Coronary artery (tissue), 2 donors: Measurements from ENCODE around the gene BRF1.
"Not testable (repeated sequence)": the region's sequence is repeated elsewhere in the genome, so short reads cannot be mapped to it uniquely, and the experiment has no call there.

ENCODE experiments used
- DNase-seq: peaks from one replicate; pipeline ENCODE4 v3.0.0-alpha.2; 2017; ENCODE audit warnings: low spot score
- H3K27ac ChIP-seq, 2 donors: fragments of 200-600 bp; sonication (generic); one replicate each; pipeline ENCODE4 v1.5.1; 2016 to 2019
- H3K4me3 ChIP-seq: fragments of 200-600 bp; sonication (generic); 2 replicates; pipeline ENCODE4 v1.5.1; 2016; ENCODE audit warnings: mild to moderate bottlenecking, moderate library complexity
- TF ChIP-seq, protein P1 (sequence below): fragments of 200-600 bp; sonication (generic); IDR thresholded peaks from one replicate; pipeline ENCODE4 v1.5.1; 2019; ENCODE audit warnings: antibody characterized with exemption

Gene BRF1

DNA sequence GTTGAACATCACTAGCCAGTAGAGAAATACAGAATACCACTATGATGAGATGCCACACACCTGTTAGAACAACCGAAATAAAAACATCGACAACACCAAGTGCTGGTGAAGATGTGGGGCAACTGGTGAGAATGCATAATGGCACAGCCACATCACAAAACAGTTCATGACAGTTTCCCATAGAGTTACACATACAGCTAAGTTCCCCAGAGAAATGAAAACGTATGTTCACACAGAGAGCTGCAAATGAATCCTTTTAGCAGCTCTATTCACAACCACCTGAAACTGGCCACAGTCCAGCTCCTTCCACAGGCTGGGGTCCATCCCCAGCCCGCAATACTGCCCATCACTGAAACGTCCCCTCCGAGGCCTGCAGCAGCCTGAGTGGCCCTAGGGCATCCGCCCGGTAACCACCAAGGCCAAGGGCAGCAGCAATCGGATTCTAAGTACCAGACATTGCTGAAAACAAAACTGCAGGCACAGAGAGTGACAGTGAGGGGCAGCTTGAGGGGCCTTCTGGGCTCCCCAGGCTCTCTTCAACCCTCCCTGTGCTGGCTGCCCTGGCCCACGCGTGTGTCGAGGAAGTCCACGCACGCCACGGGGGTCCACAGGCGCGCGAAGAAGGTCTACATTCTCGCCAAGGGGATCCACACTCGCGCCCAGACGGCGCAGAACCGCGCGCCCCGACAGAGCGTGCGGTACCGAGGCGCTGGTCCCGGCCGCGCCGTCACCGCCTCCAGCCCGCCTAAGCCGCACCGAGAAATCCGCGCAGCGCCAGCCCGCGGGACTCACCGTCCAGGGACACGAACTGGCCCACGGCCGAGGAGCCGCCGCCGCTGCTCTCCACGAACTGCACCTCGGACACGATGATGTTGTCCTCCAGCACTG, 903 bp downstream of the BRF1 start:
- no peak for DNase-seq
- H3K4me3 ChIP-seq, result peak overlapping the region; percentile 83
- peak overlapping the region; percentile 85 to 100 for H3K27ac ChIP-seq
- TF ChIP-seq, protein P1, sequence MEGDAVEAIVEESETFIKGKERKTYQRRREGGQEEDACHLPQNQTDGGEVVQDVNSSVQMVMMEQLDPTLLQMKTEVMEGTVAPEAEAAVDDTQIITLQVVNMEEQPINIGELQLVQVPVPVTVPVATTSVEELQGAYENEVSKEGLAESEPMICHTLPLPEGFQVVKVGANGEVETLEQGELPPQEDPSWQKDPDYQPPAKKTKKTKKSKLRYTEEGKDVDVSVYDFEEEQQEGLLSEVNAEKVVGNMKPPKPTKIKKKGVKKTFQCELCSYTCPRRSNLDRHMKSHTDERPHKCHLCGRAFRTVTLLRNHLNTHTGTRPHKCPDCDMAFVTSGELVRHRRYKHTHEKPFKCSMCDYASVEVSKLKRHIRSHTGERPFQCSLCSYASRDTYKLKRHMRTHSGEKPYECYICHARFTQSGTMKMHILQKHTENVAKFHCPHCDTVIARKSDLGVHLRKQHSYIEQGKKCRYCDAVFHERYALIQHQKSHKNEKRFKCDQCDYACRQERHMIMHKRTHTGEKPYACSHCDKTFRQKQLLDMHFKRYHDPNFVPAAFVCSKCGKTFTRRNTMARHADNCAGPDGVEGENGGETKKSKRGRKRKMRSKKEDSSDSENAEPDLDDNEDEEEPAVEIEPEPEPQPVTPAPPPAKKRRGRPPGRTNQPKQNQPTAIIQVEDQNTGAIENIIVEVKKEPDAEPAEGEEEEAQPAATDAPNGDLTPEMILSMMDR, result no peak

- not testable (repeated sequence) for DNase-seq, H3K4me3 ChIP-seq, H3K27ac ChIP-seq
Measured at GRCh38 chr14:105297311-105297710, 3.5 kb downstream of the BRF1 start.

DNA sequence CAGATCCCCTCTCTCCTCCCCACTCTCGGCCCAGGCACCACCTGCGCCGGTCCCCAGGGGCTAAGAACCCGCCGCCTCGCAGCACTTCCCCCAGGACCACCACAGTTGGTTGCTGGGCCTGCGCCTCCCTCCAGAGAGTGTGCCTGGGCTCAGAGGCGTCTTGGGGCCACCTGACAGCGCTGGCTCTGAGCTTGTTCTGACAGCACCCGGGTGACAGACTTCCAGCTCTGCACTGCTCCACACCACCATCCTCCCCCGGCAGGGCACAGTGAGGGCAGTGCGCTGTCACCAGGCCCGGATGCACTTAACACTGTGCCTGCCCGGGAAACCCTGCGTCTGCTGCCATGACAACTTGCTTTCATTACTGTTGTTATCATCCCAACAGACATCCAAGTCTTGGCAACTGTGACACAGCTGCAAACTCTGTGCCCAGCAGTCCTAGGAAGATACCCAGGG, 6.6 kb downstream of the BRF1 start:
- no peak overlapping the region for H3K27ac ChIP-seq
- H3K4me3 ChIP-seq, result no peak overlapping the region
- DNase-seq, result no peak
- TF ChIP-seq, protein P1, result no peak

DNA sequence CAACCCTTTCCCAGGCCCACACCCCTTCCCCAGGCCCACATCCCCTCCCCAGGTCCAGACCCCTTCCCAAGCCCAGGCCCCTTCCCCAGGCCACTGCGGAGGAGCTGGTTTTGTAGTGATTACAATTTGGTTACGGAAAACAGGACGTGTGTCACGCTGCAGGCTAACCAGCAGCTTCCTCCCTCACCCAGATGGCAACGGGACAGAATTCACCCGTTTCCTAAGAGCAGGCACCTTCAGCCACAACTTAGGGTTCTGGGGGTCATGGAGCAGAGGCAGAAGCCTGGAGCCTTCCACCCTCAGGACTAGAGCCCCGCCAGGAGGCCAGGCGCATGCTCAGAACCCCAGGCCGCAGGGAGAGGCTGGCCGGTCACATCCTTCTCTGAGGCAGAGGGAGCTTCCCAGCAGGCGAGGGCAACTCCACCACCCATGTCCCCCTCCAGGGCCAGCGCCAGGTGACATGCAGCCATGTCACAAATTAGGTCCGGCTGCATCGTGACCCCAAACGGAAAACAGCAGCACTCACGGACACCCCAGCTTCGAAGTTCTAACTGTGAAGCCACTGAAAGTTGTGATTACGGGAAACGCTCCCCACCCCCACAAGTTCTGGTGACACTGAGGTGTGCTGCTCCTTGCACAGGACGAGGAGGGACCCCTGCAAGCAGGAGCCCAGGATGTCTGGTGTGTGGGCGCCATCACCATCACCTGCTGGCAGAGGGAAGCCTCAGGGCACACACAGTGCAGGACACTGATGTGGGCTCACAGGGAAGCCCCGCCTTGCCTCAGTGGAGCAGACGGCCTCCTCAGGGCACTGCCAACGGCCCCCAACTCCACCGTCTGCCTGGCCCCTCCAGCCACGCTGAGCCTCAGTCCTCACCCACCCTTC, 7.7 kb downstream of the BRF1 start:
- no peak overlapping the region for H3K27ac ChIP-seq
- TF ChIP-seq, protein P1, result no peak

GRCh38 chr14:105290621-105291346, 10.0 kb downstream of the BRF1 start:
- no peak for DNase-seq
- H3K4me3 ChIP-seq, result no peak overlapping the region
- no peak overlapping the region for H3K27ac ChIP-seq
- TF ChIP-seq, protein P1, result no peak

More for the DNA sequence above, 7.7 kb downstream of the BRF1 start:
- H3K4me3 ChIP-seq, result no peak overlapping the region
- DNase-seq, result no peak

DNA sequence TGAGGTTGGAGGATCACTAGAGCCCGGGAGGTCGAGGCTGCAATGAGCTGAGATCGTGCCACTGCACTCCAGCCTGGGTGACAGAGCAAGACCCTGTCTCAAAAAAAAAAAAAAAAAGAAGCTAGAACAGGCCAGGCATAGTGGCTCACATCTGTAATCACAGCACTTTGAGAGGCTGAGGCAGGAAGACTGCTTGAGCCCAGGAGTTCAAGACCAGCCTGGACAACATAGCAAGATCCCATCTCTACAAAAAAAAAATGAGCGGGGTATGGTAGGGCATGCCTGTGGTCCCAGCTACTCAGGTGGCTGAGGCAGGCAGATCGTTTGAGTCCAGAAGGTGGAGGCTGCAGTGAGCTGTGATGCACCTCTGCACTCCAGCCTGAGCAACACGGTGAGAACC, 11.9 kb downstream of the BRF1 start:
- H3K4me3 ChIP-seq, H3K27ac ChIP-seq, DNase-seq: not testable (repeated sequence)

DNA sequence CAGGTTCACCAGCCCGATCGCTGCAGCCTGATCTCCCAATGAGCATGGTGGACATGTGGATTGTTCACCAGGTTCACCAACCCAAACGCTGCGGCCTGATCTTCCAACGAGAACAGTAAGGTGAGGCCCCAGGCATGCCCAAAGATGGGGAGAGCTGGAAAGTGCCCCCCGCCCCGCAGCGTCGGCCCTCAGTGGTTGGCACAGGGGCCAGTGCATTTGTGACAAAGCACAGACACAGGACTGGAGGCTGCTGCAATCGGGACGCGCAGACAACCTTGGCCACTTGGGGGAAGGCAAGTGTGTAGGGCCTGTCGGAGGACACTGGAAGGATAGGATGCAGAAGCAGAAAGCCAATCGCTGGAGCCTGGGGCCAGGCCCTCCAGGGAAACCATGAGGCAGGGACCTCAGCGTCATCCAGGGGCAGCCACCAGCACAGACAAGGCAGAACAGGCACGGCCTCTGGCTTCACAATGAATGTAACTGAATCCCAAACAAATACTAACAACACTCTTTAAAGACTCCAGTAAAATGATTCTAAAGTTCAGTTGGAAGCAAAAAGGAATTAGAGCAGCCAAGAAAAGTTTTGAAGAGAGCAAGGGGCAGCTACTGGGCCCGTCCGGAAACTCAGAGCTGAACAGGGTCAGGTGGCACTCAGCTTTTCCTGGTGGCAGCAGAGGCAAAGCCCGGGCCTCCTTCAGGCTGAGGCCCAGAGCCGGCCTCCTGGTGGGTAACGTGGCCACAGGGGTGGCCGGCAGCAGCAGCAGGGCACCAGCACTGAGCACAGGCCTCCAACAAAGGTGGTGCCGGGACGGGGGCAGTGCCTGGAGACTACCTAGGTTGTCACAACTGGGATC, 13.3 kb downstream of the BRF1 start:
- Histone ChIP-seq H3K4me3 (no peak overlapping the region), H3K27ac (no peak overlapping the region)
- DNase-seq, result no peak
- TF ChIP-seq, protein P1, result no peak
